Liver (tissue), 9 donors: ENCODE results near the gene KCNK17. TPM values are rescaled to one million over a fixed set of nuclear protein-coding genes. Genes with fewer than 3 reads are reported as not detected.

Source experiments
- DNase-seq: peaks from one replicate; pipeline ENCODE4 v3.0.0-alpha.2; 2017; ENCODE audit warnings: low spot score
- H3K27ac ChIP-seq, 2 donors: one replicate each; pipeline ENCODE4 v1.7.0; 2013; ENCODE audit warnings: inconsistent platforms in 2 of 2, low read length in 2 of 2, control low read depth in 1 of 2, low read depth in 1 of 2, mild to moderate bottlenecking in 1 of 2
- H3K27me3 ChIP-seq, 4 donors: one replicate each; pipeline versions ENCODE4 v1.6.1 to v1.7.0; 2013; ENCODE audit warnings: low read length in 3 of 4, inconsistent platforms in 1 of 4, mild to moderate bottlenecking in 1 of 4, moderate library complexity in 1 of 4; ENCODE audit not compliant: control insufficient read depth in 4 of 4, insufficient read depth in 4 of 4
- H3K36me3 ChIP-seq, 4 donors: one replicate each; pipeline versions ENCODE4 v1.6.1 to v1.7.0; 2013; ENCODE audit warnings: low read length in 3 of 4, mild to moderate bottlenecking in 3 of 4, low read depth in 1 of 4, moderate library complexity in 1 of 4; ENCODE audit not compliant: control insufficient read depth in 4 of 4, insufficient read depth in 3 of 4
- H3K4me1 ChIP-seq, 4 donors: one replicate each; pipeline versions ENCODE4 v1.6.1 to v1.7.0; 2013; ENCODE audit warnings: low read length in 3 of 4, mild to moderate bottlenecking in 3 of 4, moderate library complexity in 1 of 4; ENCODE audit not compliant: control insufficient read depth in 4 of 4, insufficient read depth in 4 of 4
- H3K4me3 ChIP-seq, 3 donors: one replicate each; pipeline versions ENCODE4 v1.6.1 to v1.7.0; 2013; ENCODE audit warnings: low read length in 3 of 3, control low read depth in 1 of 3, low read depth in 1 of 3, mild to moderate bottlenecking in 1 of 3
- H3K9ac ChIP-seq, 2 donors: one replicate each; pipeline ENCODE4 v1.7.0; 2013; ENCODE audit warnings: low read length in 2 of 2, mild to moderate bottlenecking in 2 of 2, moderate library complexity in 2 of 2, control low read depth in 1 of 2, low read depth in 1 of 2
- H3K9me3 ChIP-seq, 4 donors: one replicate each; pipeline versions ENCODE4 v1.6.1 to v1.7.0; 2013; ENCODE audit warnings: low read length in 3 of 4; ENCODE audit not compliant: control insufficient read depth in 4 of 4
- FOXA1 ChIP-seq: IDR thresholded peaks from 2 replicates; pipeline ENCODE4 v1.6.1; 2016; ENCODE audit warnings: antibody characterized with exemption
- GABPA ChIP-seq, 2 donors: IDR thresholded peaks in 1 of 2; conservative IDR thresholded peaks in 1 of 2; 2 replicates each; pipeline ENCODE4 v1.6.1; 2016; ENCODE audit warnings: antibody characterized with exemption in 2 of 2, mild to moderate bottlenecking in 1 of 2, moderate library complexity in 1 of 2
- HNF4A ChIP-seq, 2 donors: conservative IDR thresholded peaks; 2 replicates each; pipeline ENCODE4 v1.6.1; 2016; ENCODE audit warnings: antibody characterized with exemption in 2 of 2, mild to moderate bottlenecking in 2 of 2
- HNF4G ChIP-seq: IDR thresholded peaks from 2 replicates; pipeline ENCODE4 v1.6.1; 2016; ENCODE audit warnings: antibody characterized with exemption
- JUND ChIP-seq, 2 donors: IDR thresholded peaks; 2 replicates each; pipeline ENCODE4 v1.6.1; 2016; ENCODE audit warnings: antibody characterized with exemption in 2 of 2
- NR2F2 ChIP-seq: IDR thresholded peaks from 2 replicates; pipeline ENCODE4 v1.6.1; 2016; ENCODE audit warnings: antibody characterized with exemption
- RAD21 ChIP-seq, 2 donors: IDR thresholded peaks; 2 replicates each; pipeline ENCODE4 v1.6.1; 2016; ENCODE audit warnings: antibody characterized with exemption in 2 of 2, mild to moderate bottlenecking in 2 of 2
- RXRA ChIP-seq, 2 donors: IDR thresholded peaks; 2 replicates each; pipeline ENCODE4 v1.6.1; 2017 to 2018; ENCODE audit warnings: antibody characterized with exemption in 2 of 2, mild to moderate bottlenecking in 1 of 2
- SP1 ChIP-seq: IDR thresholded peaks from 2 replicates; pipeline ENCODE4 v1.6.1; 2018; ENCODE audit warnings: antibody characterized with exemption, mild to moderate bottlenecking
- YY1 ChIP-seq: IDR thresholded peaks from 2 replicates; pipeline ENCODE4 v1.6.1; 2016; ENCODE audit warnings: antibody characterized with exemption, mild to moderate bottlenecking
- WGBS: extraction: QIAGEN DNeasy Blood & Tissue Kit; methylation state at CpG from one replicate; pipeline ENCODE4 v1.1.7; 2013; 5-methylcytosine and 5-hydroxymethylcytosine counted together
- polyA plus RNA-seq, 2 donors: library from polyadenylated mRNA; stranded (reverse) in 1 of 2; unstranded in 1 of 2; fragments of 200-250 nt in 1 of 2; fragments of >200 nt in 1 of 2; fragmentation: Nextera tagmentation in 1 of 2; extraction: Ambion mirVana in 1 of 2; gene quantifications; one replicate each; pipeline versions ENCODE4 v1.2.1 to v1.2.3, GENCODE V29; 2013 to 2015
- total RNA-seq, 2 donors: library from RNA; depleted of rRNA; stranded (reverse); fragments of >200 nt; gene quantifications; one replicate each; pipeline ENCODE4 v1.2.3, GENCODE V29; 2014
- TF ChIP-seq, protein P1 (sequence below): IDR thresholded peaks from 2 replicates; pipeline ENCODE4 v1.6.1; 2016; ENCODE audit warnings: antibody characterized with exemption
- TF ChIP-seq, protein P2 (sequence below): fragments of 150-350 bp; IDR thresholded peaks from 2 replicates; pipeline ENCODE4 v1.5.1; 2017; ENCODE audit warnings: improper control_type of control experiment, low read depth, low read length; ENCODE audit not compliant: missing input control
- donor health status: healthy.
- donor health status: healthy.
- donor health status: healthy.
- donor health status: healthy.
- donor health status: healthy.

Gene KCNK17
- total and polyA plus RNA-seq, 4 donors = 0.19 to 1.9 (median 0.49) TPM

DNA sequence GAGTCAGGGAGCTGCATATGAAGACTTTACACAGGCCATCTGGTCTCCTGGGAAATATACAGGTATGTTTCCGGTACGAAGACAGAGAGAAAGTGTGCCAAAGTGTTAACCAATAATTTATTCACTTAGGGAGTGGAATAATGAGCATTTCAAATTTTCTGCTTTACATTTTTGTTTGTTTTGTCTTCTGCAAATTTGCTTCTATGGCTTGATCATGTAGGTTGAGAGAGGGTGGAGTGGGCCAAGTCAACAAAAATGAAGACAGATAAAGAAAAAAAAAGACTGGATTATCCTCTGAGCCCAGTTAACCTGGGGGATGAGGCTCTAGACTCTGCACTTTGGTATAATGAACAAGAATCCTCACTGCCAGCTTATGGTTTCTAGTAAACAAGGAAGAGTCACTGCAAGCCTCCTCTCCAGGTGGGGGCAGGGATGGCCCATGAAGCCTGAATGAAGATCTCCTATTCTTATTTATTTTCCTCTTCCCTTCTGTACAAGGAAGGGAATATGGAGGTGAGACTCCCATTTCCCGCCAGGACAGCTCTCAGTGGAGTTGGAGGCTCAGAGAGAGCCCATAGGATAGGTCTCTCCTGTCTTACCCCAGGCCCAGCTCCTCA lies 37.7 kb downstream of the KCNK17 start:
- H3K27ac ChIP-seq = no peak overlapping the region
- no peak overlapping the region for H3K4me3 ChIP-seq
- peaks cover 13 to 34% (median 22%) of the 10 kb centered on the region in 4 donors for H3K4me1 ChIP-seq
- 89% methylated on average over 3 of the region's 3 CpGs for WGBS
- TF ChIP-seq HNF4A (conservative IDR thresholded peaks at IDR 0.05) (peak; percentile 19 to 35), YY1 (no peak)
- H3K9ac ChIP-seq = no peak overlapping the region
- DNase-seq = no peak
- H3K9me3 ChIP-seq = no peaks in the 10 kb centered on the region
- H3K27me3 ChIP-seq = no peaks in the 10 kb centered on the region
- H3K36me3 ChIP-seq = no peaks in the 10 kb centered on the region

DNA sequence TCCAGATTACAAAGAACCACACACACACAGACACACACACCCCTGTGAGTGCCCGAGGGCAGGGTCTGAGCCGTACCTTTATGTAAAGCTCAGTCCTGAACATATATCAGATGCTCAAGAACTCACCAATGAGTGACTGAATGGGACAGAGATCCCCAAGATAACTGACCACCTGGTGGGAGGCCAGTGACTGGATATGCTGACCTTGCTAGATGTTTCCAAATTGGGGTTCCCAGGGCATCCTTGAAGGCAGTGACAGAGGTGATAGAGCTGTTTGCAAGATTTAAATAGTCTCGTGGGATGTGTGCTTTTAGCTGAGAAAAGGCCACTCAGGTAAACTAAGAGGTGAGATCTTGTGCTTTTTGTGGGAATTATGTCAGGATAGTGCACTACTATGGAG lies 39.3 kb downstream of the KCNK17 start:
- TF ChIP-seq, protein P1, sequence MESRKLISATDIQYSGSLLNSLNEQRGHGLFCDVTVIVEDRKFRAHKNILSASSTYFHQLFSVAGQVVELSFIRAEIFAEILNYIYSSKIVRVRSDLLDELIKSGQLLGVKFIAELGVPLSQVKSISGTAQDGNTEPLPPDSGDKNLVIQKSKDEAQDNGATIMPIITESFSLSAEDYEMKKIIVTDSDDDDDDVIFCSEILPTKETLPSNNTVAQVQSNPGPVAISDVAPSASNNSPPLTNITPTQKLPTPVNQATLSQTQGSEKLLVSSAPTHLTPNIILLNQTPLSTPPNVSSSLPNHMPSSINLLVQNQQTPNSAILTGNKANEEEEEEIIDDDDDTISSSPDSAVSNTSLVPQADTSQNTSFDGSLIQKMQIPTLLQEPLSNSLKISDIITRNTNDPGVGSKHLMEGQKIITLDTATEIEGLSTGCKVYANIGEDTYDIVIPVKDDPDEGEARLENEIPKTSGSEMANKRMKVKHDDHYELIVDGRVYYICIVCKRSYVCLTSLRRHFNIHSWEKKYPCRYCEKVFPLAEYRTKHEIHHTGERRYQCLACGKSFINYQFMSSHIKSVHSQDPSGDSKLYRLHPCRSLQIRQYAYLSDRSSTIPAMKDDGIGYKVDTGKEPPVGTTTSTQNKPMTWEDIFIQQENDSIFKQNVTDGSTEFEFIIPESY = no peak
- TF ChIP-seq SP1 (no peak), HNF4A (conservative IDR thresholded peaks at IDR 0.05) (no peak), RXRA (IDR thresholded peaks at IDR 0.05) (no peak)
- Histone ChIP-seq H3K4me3 (no peak overlapping the region), H3K4me1 (peaks cover 5 to 20% (median 12%) of the 10 kb centered on the region in 4 donors), H3K9ac (no peak overlapping the region), H3K36me3 (no peaks in the 10 kb centered on the region), H3K27me3 (no peaks in the 10 kb centered on the region), H3K9me3 (no peaks in the 10 kb centered on the region), H3K27ac (no peak overlapping the region)
- no peak for DNase-seq
- WGBS = 94% methylated on average over 3 of the region's 3 CpGs

DNA sequence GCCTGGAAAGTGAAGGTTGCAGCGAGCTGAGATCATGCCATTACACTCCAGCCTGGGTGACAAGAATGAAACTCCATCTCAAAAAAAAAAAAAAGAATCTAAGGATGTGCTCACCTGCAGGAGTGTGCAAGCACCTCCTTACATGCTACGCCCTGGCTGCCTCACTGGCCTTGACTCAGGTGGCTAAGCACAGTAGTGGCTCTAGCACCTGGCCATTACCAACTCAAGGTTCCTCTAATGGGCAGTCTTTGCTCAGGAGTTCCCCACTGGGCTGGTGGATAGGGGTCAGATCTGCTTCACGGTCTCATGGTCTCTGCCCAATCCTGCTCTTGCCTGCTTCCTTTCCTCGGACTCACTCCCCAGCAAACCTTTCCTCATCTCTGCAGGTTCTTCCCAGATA lies 39.7 kb downstream of the KCNK17 start:
- Histone ChIP-seq H3K36me3 (no peaks in the 10 kb centered on the region), H3K9me3 (no peaks in the 10 kb centered on the region), H3K27me3 (no peaks in the 10 kb centered on the region), H3K27ac (no peak overlapping the region), H3K4me1 (peaks cover 2 to 16% (median 8%) of the 10 kb centered on the region in 4 donors), H3K9ac (no peak overlapping the region), H3K4me3 (no peak overlapping the region)
- DNase-seq = no peak
- TF ChIP-seq, protein P1 = no peak
- TF ChIP-seq RAD21 (IDR thresholded peaks at IDR 0.05) = no peak
- no peak for TF ChIP-seq RXRA (IDR thresholded peaks at IDR 0.05)
- TF ChIP-seq FOXA1 = no peak
- WGBS = 70% methylated on average over 4 of the region's 4 CpGs

DNA sequence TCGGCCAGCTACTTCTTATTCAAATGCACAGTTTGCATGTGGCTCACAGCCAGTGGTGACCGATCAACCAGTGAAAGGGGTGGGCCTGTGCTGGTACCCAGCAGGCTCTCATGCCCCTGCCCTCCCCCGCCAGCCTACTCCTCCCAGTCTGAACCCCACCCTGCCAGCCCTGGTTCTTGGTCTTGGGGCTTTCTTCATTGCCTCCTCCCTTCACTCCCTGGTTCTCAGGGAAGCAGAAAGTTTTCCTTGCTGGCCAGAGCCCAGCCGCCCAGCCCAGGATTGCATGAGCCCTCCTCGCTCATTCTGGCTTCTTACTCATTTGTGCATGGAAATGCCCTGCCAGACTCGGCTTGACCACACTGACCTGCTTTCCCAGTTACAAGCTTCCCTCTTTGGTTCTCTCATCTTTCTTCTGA lies 40.8 kb downstream of the KCNK17 start:
- peaks cover 0 to 6% (median 1%) of the 10 kb centered on the region in 4 donors for H3K4me1 ChIP-seq
- no peak overlapping the region for H3K9ac ChIP-seq
- WGBS = 82% methylated on average over 6 of the region's 6 CpGs
- no peak overlapping the region for H3K4me3 ChIP-seq
- no peaks in the 10 kb centered on the region for H3K36me3 ChIP-seq
- no peak overlapping the region for H3K27ac ChIP-seq
- TF ChIP-seq HNF4G (no peak), GABPA (IDR thresholded peaks at IDR 0.05 in 1 of 2, conservative IDR thresholded peaks at IDR 0.05 in 1 of 2) (no peak), JUND (IDR thresholded peaks at IDR 0.05) (no peak), HNF4A (conservative IDR thresholded peaks at IDR 0.05) (no peak), NR2F2 (no peak)
- TF ChIP-seq, protein P2, sequence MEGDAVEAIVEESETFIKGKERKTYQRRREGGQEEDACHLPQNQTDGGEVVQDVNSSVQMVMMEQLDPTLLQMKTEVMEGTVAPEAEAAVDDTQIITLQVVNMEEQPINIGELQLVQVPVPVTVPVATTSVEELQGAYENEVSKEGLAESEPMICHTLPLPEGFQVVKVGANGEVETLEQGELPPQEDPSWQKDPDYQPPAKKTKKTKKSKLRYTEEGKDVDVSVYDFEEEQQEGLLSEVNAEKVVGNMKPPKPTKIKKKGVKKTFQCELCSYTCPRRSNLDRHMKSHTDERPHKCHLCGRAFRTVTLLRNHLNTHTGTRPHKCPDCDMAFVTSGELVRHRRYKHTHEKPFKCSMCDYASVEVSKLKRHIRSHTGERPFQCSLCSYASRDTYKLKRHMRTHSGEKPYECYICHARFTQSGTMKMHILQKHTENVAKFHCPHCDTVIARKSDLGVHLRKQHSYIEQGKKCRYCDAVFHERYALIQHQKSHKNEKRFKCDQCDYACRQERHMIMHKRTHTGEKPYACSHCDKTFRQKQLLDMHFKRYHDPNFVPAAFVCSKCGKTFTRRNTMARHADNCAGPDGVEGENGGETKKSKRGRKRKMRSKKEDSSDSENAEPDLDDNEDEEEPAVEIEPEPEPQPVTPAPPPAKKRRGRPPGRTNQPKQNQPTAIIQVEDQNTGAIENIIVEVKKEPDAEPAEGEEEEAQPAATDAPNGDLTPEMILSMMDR = no peak
- H3K9me3 ChIP-seq = no peaks in the 10 kb centered on the region
- H3K27me3 ChIP-seq = no peaks in the 10 kb centered on the region
- no peak for DNase-seq
